Measurements from ENCODE around the gene NOTCH1. TPM values are rescaled to one million over a fixed set of nuclear protein-coding genes. Genes with fewer than 3 reads are reported as not detected.

NOTCH1 gene
- total and polyA plus RNA-seq, 2 of the 13 experiments (the other 11 are each of a cell fraction or from before 2014, with no cell fraction given) = 0.09 to 0.35 TPM

GRCh38 chr9:136547508-136548215, 1.8 kb upstream of the NOTCH1 start:
- H3K27me3 ChIP-seq (ENCODE audit: control insufficient read depth in 1 of 2, insufficient read depth in 2 of 2, low read length in 2 of 2) = peaks cover 10 to 38% of the 10 kb centered on the region in 2 experiments
- H3K4me1 ChIP-seq (ENCODE audit: insufficient read depth, low read length) = peaks cover 41% of the 10 kb centered on the region
- H3K4me2 ChIP-seq (ENCODE audit: low read depth, low read length) = no peak overlapping the region
- H3K9ac ChIP-seq (ENCODE audit: insufficient read depth, low read depth, low read length) = no peak overlapping the region
- TF ChIP-seq CBFB (CRISPR knock-in tag; IDR thresholded peaks at IDR 0.05) = no peak
- TF ChIP-seq PBX2 (CRISPR knock-in tag; IDR thresholded peaks at IDR 0.05) = no peak
- no peak for TF ChIP-seq RFXAP (CRISPR knock-in tag; IDR thresholded peaks at IDR 0.05; ENCODE audit: borderline replicate concordance)
- TF ChIP-seq CCDC6 (CRISPR knock-in tag; IDR thresholded peaks at IDR 0.05) = no peak
- no peak for TF ChIP-seq CHCHD3 (CRISPR knock-in tag; IDR thresholded peaks at IDR 0.05)
- TF ChIP-seq ATF2 (CRISPR knock-in tag; IDR thresholded peaks at IDR 0.05) = no peak
- TF ChIP-seq TARDBP (CRISPR knock-in tag; IDR thresholded peaks at IDR 0.05) = no peak
- no peak for TF ChIP-seq SPEN (CRISPR knock-in tag; IDR thresholded peaks at IDR 0.05; ENCODE audit: low read depth)
- TF ChIP-seq PRDM4 (CRISPR knock-in tag; IDR thresholded peaks at IDR 0.05; ENCODE audit: borderline replicate concordance) = no peak
- no peak for TF ChIP-seq ZNF614 (CRISPR knock-in tag; IDR thresholded peaks at IDR 0.05; ENCODE audit: borderline replicate concordance)
- TF ChIP-seq, protein P1, sequence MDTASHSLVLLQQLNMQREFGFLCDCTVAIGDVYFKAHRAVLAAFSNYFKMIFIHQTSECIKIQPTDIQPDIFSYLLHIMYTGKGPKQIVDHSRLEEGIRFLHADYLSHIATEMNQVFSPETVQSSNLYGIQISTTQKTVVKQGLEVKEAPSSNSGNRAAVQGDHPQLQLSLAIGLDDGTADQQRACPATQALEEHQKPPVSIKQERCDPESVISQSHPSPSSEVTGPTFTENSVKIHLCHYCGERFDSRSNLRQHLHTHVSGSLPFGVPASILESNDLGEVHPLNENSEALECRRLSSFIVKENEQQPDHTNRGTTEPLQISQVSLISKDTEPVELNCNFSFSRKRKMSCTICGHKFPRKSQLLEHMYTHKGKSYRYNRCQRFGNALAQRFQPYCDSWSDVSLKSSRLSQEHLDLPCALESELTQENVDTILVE (CRISPR knock-in tag; IDR thresholded peaks at IDR 0.05) = no peak
- no peak for TF ChIP-seq SSRP1 (CRISPR knock-in tag; IDR thresholded peaks at IDR 0.05)
- TF ChIP-seq ZNF543 (CRISPR knock-in tag; IDR thresholded peaks at IDR 0.05) = no peak
- no peak for TF ChIP-seq POLR2AphosphoS2 (IDR thresholded peaks at IDR 0.05; ENCODE audit: low read depth, low read length)
- TF ChIP-seq, protein P2, sequence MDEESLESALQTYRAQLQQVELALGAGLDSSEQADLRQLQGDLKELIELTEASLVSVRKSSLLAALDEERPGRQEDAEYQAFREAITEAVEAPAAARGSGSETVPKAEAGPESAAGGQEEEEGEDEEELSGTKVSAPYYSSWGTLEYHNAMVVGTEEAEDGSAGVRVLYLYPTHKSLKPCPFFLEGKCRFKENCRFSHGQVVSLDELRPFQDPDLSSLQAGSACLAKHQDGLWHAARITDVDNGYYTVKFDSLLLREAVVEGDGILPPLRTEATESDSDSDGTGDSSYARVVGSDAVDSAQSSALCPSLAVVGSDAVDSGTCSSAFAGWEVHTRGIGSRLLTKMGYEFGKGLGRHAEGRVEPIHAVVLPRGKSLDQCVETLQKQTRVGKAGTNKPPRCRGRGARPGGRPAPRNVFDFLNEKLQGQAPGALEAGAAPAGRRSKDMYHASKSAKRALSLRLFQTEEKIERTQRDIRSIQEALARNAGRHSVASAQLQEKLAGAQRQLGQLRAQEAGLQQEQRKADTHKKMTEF (CRISPR knock-in tag; IDR thresholded peaks at IDR 0.05) = no peak
- TF ChIP-seq MBD4 (IDR thresholded peaks at IDR 0.05; ENCODE audit: borderline replicate concordance, low read length) = no peak
- TF ChIP-seq ATF7-NPFF (CRISPR knock-in tag; IDR thresholded peaks at IDR 0.05; ENCODE audit: low read depth) = no peak
- CTCF ChIA-PET (ENCODE audit: low intra/inter-chr PET ratio, low total read pairs) = no interaction called here
- no TSS peak for BruUV-seq (replicated peaks)
- in situ Hi-C loops (cut with HindIII; ENCODE audit: extremely low pct_ligation_motif_present, low pct_unique_long_range_greater_than_20kb) = no loop called here
- POLR2A ChIA-PET = no interaction called here
- ATAC-seq (no peak), FAIRE-seq (no peak), DNase-seq (ENCODE audit: low spot score) (no peak)
- H3K79me2 ChIP-seq (ENCODE audit: insufficient read depth, low read length) = no peaks in the 10 kb centered on the region
- H4K20me1 ChIP-seq (ENCODE audit: insufficient read depth, low read length) = no peaks in the 10 kb centered on the region
- H3K4me3 ChIP-seq (replicated peaks in 1 of 3; ENCODE audit: insufficient read depth in 1 of 3, low read depth in 2 of 3, low read length in 3 of 3) = no peak overlapping the region
- H3K27ac ChIP-seq (ENCODE audit: extremely low read length, insufficient read depth, low read length) = no peak overlapping the region
- no peaks in the 10 kb centered on the region for H3K9me3 ChIP-seq (ENCODE audit: low read length)
- no peak overlapping the region for H2AFZ ChIP-seq (ENCODE audit: low read length)
- WGBS (ENCODE audit: low lambda C conversion rate) = 55% methylated on average over 2 of the region's 25 CpGs
- H3K36me3 ChIP-seq (replicated peaks in 1 of 2; ENCODE audit: control insufficient read depth in 1 of 2, insufficient read depth in 2 of 2, low read length in 2 of 2) = no peaks in the 10 kb centered on the region
- intact Hi-C loops (cut with micrococcal nuclease; ENCODE audit: unreplicated experiment) = no loop called here
